Hippocampal formation (tissue), 2 donors: Measurements from ENCODE around the gene RIC3.

Source experiments
- DNase-seq, 2 donors: peaks; one replicate each; lab custom pipeline; 2025; lab: John Stamatoyannopoulos, UW

Gene RIC3

DNA sequence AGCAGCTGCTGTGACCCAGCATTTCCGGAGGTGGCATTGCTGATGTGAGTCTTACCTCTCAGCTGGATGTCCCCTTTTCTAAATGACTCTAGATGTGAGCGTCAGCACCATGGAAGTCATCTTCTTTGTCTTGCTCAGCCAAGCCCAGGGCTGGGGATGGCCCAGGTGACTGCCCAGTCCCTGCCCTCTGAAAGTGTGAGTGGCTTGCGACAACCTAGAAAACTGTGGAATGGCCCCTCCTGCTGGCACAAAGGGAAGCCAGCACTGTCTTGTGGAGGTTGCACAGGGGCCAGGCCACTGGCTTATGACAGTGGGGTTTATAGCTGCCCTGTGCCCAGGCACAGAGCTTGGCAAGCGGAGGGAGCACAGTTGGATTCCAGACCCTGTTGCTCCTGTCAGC lies 81.6 kb downstream of the RIC3 start:
- DNase-seq, result no peak

DNA sequence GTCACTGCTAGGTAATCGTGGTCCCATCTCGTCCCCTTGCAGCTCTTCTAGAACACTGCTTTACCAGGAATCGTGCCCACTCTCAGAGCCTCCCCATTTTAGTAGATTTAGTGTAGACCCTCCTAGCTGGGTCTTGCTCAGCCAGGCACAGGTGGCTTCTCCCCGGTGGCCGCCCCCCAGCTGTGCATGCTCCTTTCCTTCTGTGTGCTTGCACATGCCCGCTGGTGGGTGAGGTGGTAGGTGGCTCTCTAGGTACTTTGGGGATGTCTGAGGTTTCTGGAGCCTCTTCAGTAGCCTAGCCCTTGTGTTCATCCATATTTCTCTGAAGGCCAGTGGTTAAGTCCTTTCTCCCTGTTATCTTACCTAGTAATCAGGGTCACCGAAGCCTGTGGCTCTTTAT lies 82.3 kb downstream of the RIC3 start:
- DNase-seq, result no peak

DNA sequence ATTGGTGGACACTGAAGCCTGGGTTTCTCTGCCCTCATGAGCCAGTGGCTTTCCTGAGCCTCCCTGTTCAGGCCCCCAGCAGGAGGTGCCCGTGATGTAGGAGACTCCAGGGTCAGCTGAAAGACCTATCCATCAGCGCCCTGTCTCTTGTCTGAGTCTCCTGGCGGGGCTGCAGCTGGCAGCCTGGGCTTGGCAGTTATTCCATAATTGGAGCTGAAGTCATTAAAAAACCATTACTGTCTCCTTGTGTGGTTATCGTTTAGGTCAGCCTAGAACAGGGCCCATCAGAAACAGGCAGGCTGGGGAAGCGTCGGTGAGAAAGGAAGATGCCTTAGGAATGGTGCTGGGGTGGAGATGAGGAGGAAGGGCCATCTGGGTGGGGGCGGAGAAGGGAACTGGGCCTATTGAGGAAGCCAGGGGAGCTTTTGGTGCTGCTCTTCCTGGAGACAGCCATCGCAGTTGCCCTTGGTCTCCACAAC lies 82.8 kb downstream of the RIC3 start:
- DNase-seq, result no peak

DNA sequence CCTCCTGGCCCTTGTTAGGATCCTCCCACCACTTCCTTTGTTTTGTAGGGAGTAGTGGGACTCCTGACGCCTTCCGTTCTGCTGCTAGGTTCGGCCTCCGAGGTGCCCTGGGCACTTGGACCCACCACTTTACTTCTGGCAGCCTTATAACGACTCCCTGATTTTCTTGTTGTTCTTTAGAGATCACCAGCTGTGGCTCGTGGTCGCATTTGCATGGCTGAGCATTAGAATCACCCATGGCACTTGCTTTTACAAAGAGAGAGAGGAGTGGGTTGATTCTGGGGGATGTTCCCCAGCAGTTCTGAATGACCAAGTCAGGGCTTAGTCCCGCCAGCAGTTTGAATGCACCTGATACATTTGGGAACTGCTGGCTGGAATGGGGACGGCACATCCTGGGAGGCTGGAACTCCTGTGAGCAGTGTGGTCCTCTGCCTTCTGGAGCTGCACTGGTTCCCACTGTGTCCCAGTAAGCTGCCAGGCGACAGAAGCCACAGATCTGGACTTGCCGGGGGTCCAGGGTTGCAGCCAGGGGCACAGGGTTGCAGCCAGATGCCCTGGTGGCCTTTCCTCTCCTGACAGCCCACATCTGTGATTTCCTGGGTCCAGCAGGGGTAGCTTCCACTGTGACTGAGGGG lies 83.7 kb downstream of the RIC3 start:
- DNase-seq, result no peak

DNA sequence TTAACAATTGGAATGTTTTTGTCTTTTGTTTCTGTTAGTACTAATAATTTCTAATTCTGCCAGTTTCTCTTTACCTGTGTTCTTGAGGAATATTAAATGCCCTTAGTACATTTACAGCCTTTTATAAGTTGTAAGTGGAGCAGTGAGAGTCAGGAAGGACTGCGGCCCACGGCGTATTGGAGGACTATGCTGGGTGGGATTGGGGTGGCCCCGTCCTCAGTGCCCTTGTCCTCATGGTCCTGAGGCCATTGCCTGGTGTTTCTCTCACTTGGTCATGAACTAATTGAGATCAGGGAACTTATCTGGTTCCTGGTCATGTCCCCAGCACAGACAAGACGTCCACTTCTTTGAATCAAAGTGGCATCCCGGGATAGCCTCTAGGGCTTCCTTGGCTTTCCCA lies 84.5 kb downstream of the RIC3 start:
- no peak for DNase-seq

DNA sequence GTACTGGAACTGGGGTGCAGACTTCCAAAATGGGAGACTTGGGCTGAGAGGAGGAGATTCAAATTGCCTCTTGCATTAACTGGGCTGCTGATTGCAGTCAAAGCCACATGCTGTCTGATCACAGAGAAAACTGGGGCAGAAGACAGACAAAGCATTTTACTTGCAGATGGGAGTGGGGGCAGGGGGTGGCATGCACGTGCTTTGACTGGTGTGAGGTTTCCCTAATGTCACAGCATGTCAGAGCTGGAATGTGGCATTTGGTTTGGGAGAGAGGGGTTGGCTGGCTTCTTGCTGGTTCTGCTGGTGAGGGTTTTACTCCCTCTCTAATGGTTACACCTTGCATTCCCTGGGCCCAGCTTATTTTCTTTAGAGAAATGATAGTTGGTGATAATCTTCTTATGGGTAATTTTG lies 84.9 kb downstream of the RIC3 start:
- DNase-seq, result no peak

DNA sequence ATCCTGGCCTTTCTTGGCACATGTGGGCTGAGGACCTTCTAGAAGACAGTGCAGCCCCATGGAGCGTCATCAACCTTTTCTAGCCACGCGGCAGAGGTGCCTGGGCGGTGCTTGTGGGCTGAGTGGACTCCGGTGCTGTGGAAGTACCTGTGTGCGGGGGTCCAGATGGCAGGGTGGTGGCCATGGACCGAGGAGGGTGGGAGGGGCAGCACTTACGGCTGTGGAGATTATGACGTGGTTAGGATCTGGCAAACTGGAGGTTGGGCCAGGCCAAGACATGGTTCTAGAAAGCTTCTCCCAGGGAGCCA lies 85.8 kb downstream of the RIC3 start:
- DNase-seq, result no peak

DNA sequence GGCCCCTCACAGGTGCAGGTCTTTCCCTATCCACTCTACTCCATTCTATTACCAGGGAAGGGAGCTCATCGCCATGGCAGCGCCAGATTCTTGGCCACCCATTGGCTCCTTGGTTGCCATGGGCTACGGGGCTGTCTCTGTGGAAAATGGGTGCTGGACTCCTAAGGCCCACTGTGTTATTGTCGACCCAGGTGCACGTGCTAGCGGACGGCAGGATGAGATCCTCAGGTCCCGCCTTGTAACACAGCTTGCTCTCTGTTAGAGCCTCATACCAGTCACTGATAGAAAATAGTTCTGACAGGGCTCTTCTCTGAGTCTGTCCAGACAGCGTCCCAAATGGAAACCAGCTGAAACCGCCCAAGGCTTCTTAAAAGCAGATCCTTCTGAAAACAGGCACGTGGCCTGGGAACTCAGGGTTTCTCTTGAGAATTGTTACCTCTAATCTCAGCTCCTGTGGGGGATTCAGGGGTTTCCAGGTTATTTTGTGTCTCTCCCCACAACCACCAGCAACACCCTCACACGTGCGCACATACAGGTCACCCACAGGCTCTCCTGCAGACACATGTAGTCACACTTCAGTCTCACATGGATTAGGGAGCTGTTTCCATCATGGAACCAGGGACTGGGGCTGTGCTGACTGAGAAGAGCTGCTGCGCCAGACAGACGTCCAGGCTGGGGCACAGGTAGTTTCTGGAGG lies 86.3 kb downstream of the RIC3 start:
- DNase-seq, result no peak

DNA sequence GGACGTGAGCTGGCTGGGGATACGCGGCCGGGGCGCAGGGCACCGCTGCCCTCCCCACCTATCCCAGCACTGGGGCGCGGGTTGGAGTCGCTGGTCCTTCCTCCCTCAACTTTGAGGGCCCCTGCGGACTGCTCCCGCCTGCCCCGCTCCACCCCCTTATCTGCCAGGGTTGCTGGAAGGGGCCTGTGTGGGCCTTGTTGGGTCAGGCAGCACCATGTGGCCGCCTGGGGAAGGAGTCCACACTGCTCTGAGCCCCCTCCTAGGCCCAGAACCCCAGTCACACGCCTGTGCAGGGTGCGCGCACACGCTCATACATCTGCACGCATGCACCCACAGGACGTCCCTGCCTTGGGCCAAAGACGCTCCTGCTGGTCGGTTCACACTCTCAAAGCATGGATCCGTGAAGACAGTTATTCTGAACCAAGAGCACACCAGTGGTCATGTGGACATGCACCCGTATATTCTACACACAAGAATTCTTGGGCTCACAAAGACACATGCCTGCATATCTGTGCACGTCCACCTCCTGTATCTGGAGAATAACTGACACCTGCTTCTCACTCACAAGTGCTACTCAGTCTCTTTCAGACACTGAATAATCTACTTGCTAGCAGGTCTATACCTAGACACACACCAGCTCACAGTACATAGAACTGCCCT lies 87.1 kb downstream of the RIC3 start:
- no peak for DNase-seq

DNA sequence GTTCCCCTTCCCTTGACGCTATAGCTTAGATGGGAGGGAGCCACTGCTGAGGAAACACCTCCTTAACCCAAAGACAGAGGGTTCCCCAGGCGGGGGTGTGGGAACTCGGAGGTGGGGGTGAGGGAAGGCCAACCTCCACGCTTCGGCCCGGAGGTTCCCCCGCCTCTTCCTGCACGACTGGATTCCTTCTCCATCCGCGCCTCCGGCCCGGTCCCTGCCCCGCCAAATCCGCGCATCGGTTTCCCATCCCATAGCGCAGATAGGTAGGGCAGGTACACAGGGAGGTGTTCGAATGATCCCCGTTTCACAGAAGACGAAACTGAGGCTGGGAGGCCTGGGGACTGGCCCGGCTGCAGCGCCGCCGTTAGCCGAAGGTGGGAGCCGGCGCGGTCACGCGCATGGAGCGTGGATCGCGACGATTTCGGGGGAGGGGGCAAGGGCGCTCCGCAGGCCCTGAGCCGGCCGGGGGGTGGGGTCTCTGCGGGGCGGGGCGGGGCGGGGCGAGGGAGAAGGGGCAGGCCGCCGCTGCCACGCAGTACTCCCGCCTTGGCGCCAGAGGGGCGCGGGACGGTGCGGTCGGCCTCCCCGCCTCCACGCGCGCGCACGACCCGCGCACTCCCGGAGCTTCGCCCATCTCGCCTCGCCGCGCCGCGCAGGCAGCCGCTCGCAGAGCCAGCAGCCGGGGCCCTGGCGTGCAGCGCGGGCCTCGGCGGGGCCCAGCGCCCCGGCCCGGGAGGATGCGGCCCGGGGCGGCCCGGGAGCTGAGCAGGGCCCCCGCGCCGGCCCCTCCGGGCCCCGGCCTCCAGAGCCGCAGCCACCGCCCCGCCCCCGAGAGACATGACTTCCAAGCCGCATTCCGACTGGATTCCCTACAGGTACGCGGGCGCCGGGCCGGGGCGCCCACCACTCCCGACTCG lies 87.9 kb downstream of the RIC3 start, which contains the start of gene TUB:
Gene TUB (plus strand): TSS at position 538 of the 917 bp plus-strand sequence. CDS start 300 bp downstream, at position 838.
- DNase-seq, result no peak

DNA sequence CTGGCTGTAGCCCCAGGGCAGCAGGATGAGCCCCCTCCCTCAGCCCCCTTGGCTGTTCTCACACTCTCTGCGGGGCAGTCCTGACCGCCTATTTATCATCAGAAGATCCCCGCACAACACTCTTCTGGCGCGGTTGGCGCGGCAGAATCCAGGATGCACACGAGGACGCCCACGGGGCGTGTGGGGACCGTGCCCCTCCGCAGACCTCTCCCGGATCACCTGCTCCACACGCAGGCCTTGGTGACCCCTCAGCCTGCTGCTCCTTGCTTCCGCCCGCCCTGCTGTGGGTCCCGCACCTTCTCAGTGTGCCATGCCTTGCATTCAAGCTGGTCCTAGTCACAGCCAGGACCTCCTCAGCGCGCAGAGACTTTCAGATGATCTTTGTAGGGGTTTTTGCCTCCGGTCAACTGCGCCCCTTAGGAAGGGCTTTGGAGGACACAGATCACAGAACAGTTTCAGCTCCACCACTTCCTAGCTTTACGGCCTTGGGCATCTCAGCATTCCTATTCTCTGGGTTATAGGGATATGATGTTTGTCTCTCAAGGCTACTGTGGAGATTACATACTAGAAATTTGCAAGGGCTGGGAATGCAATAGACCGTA lies 88.7 kb downstream of the RIC3 start:
- no peak for DNase-seq

DNA sequence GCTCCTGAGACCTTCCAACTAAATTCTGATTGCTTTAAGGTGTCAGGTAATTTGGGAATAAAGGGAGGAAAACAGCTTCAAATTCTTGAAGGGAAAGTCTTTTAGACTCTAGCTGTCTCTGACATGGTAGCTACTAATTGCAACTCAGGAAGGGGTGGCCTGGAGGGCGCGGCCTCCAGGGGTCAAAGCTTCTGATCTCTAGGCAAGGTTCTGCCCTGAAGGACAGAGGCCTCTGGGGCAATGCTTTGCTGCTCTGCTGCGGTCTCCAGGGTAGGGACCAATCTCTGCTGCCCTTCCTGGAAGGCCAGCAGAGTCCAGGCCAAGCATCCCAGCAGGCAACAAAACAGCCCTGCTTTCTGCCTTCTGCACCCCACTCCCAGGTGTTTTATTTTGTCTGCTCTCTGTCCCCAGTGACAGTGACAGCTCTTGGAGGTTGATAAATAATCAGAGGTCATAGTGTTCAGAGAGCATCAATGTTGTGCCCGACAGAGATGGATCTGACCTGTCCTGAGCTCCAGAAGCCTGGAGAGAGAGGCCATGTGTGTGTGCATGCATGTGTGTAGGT lies 89.6 kb downstream of the RIC3 start:
- DNase-seq, result no peak

DNA sequence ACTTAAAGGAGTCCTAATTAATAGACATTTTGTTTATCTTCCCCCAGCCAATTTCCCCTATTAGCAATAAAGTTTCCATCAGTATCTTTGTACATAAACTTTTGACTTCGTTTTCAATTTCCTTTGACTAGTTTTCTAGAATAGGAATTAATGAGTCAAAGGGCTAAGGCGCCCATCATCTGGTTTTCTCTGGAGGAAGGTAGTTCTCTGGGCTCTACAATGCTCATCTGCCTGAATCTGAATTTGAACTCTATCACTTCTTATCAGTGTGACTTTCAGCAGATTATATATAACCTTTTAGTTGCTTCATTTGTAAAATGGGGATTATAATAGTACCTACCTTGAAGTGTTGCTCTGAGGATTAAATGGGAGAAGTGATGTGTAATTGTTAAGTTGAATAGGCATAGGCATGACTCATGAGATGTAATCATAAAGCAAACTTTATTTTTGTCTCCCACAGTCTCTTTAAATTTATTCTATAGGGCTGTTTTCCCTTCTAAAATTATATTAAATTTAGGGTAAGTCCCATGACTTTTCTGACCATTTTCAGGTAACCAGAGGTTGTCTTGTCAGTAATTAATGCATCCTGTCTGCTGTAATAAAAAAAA lies 93.6 kb downstream of the RIC3 start:
- DNase-seq, result no peak

DNA sequence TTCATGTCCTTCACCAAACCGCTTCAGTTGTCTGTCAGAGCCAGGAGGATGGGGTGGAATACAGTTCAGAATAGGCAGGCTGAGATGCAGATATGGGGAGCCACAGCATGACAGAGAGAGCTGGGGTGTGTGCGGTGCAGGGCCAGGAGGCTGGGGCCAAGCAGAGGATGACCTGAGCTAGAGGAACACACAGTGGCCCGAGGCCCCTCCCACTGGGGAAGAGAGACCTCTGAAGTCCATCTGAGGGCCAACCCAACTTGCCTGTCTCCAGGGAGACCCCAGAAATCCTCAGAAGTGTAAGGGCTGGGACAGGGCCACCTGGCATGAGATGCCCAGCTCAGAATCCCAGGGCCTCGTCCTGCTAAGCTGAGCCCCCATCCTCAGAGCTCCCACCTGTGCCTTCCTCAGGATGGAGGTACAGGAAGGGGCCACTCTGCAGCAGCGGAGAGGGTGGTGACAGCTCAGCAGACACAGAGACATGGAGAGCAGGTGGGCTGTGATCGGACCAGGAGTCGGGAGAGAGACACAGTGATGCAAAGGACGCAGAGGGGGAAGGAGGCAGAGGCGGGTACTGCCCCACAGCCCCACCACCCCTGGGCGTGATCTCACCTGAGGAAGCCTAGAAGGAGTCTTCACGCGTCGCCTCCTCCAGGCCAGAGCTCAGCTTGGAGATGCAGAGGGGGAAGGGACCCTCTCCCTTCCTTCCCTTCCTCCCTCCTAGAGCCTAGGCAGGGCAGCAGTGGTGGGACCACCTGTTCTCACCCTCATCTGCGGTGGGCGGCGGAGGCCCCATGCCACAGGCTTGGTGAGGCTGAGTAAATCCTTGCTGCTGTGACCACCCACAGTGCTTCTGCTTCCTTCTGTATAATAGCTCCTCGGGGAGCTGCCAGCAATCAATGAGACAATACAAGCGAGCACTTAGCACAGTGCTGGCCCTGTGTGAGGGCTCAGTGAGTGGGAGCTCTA lies 96.9 kb downstream of the RIC3 start:
- no peak for DNase-seq

DNA sequence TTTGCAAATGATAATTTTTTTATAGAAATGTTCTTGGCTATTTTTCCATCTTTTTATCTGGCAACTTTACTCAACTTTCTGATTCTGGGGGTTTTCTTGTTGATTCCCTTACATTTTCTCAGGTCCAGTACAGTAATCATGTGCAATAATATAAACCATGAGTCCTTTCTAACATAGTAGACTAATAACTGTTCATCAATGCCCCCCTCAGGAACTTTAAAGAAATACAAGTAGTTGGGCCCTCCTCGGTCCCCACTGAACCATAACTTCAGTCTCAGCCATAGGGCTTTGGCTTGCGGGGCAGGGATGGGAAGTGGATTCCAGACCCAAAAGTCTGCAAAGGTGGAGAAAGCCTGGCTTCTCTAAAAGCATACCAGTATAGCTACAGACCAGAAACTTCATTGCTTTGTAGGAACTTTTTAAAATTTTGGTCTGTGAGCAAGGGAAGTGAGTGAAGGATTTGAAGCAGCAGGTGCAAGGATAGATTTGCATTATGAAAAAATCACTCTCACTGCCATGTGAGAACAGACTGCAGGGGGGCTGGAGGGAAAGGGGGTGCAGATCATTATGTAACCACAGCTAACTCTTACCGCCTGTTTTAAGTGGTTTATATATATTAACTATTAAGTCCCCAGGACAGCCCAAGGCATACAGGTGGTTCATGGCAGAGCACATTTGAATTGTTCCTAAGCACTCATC lies 98.3 kb downstream of the RIC3 start:
- DNase-seq, result no peak

DNA sequence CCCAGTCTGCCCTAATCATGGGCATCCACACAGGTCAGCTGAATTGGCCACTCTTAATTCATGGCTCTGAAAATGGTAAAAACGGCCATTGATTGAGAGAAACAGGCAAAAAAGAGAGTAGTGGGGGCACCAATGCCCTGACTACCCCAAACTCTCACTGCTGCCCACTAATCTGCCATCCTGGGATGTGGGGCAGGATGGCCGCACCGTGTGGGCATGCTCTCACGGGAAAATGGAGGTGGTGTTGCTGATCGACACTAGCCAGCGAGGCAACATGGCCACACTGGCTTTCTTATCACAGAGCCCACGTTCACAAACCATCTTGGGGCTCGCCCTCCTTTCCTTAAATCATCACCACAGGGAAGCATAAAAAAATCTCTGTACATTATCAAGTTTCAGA lies 99.1 kb downstream of the RIC3 start:
- DNase-seq, result no peak

DNA sequence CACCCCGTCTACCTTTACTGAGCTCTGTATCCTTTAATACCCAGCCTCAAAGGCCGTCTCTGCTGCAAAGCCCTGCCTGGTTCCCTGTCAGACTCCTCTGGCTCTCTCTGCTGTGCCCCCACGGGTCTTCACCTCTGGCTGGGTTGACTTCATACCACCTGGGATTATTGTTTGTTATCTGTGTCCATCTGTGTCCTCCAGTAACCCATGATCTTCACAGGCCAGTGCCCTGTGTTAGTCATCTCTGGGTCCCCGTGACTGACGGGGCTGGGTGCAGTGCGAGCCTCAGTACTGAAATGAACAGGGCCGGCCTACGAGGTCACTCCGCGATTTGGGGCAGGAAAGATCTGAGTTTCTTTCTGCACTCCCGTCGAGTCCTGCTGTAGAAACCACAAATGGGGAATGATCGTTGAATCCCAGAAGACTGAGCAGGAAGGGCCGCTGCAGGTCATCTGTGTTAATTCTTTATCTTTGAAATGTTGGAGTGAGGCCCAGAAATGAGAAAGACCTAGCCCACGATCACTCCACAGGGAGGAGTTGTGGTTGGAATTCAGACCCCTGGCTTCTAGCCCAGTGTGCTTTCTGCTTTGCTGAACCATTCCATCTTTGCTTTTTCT lies 100.1 kb downstream of the RIC3 start:
- DNase-seq, result no peak

DNA sequence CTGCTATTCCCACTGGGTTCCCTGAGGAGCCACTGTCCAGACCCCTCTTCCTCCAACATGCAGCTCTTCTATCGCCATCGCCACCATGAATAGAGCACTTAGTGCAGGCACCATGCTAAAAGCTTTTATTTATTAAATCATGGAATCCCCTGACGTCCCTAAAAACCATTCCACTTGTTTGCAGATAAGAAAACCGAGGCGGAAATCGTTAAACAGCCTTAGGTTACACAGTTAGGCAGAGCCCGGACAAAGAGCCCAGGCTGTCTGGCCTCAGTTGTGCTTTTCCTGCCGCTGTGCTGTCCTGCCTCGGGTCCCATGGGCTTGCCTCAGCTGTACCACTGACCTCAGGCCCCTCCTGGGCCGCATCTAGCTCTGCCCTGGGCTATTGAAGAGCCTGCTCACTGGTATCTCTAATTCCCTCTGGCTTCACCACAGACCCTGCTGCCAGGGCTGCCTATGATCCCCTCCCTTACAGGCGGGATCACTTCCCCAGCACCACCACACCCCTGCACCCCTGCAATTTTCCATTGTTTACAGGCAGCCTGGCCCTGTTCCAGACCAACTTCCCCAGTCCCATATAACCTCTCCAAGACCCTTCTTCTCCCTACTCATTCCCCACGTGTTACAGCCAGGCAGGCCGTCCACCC lies 100.8 kb downstream of the RIC3 start:
- no peak for DNase-seq
